ENCODE results near the gene BARHL2. TPM values are rescaled to one million over a fixed set of nuclear protein-coding genes. Genes with fewer than 3 reads are reported as not detected.

The BARHL2 gene
- total RNA-seq, 1 experiment from 2014 or later = not detected

DNA sequence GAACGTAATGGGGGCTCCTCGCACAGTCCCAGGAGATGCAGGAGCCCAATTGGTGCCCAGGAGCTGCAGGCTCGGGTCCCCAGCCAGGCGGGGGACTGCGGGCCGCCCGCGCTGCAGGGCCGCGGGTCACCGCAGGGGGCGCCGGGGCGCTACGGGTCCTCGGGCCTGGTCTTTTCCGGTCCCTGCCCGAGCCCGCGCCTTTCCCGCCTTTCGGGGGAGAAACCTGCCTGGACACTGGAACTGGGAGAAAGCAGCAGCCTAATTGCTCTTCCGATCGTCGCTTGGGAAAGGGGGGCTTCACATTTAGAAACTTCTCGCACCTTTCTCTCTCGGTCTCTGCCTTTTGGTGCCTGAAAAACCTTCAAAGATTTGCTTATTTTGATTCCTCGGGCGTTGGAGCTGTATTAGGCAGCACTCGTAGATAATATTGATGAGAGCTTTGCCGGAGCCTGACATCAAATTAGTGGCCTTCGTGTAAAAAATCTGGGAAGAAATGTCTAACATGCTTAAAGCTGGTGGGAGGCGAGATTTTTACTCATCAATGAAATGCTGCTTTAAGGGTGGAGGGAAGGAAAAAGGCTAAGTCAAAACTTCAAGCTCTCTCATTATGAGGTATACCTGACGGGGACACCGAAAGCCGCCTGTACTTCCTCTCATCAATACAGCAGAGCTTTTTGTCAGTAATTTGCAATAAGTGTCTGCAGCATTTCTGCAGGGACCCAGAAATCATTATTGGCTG is 12.6 kb upstream of the BARHL2 start:
- peaks cover 13% of the 10 kb centered on the region for H3K27me3 ChIP-seq (ENCODE audit: insufficient read depth, low read length)
- H3K4me1 ChIP-seq (ENCODE audit: control insufficient read depth in 1 of 2, insufficient read depth in 2 of 2, low read length in 2 of 2) = no peaks in the 10 kb centered on the region
- H3K9me2 ChIP-seq (ENCODE audit: insufficient read depth) = no peaks in the 10 kb centered on the region
- H3K4me2 ChIP-seq (ENCODE audit: low read length) = no peak overlapping the region
- H3K4me3 ChIP-seq (replicated peaks in 1 of 2; ENCODE audit: low read depth in 1 of 2, low read length in 2 of 2) = no peak overlapping the region
- DNase-seq (ENCODE audit: low read depth, low spot score) (no peak), ATAC-seq (no peak)
- H3K9me3 ChIP-seq (ENCODE audit: control insufficient read depth in 1 of 2, insufficient read depth in 1 of 2, low read depth in 1 of 2, low read length in 2 of 2) = no peaks in the 10 kb centered on the region
- TF ChIP-seq POLR2A (IDR thresholded peaks at IDR 0.05; ENCODE audit: borderline replicate concordance, extremely low read depth, insufficient read depth, insufficient read length) = no peak
- TF ChIP-seq, protein P1, sequence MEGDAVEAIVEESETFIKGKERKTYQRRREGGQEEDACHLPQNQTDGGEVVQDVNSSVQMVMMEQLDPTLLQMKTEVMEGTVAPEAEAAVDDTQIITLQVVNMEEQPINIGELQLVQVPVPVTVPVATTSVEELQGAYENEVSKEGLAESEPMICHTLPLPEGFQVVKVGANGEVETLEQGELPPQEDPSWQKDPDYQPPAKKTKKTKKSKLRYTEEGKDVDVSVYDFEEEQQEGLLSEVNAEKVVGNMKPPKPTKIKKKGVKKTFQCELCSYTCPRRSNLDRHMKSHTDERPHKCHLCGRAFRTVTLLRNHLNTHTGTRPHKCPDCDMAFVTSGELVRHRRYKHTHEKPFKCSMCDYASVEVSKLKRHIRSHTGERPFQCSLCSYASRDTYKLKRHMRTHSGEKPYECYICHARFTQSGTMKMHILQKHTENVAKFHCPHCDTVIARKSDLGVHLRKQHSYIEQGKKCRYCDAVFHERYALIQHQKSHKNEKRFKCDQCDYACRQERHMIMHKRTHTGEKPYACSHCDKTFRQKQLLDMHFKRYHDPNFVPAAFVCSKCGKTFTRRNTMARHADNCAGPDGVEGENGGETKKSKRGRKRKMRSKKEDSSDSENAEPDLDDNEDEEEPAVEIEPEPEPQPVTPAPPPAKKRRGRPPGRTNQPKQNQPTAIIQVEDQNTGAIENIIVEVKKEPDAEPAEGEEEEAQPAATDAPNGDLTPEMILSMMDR (IDR thresholded peaks at IDR 0.05 in 2 of 3, conservative IDR thresholded peaks at IDR 0.05 in 1 of 3; ENCODE audit: borderline replicate concordance in 1 of 3, insufficient read depth in 1 of 3, low read depth in 2 of 3, low read length in 2 of 3) = no peak
- H3K36me3 ChIP-seq (ENCODE audit: control insufficient read depth in 1 of 2, insufficient read depth in 2 of 2, low read length in 2 of 2) = no peaks in the 10 kb centered on the region
- RAD21 ChIA-PET (ENCODE audit: low non-redundant PET in 1 of 2, low total read pairs in 2 of 2, uncharacterized antibody in 2 of 2, unreplicated experiment in 2 of 2) = no interaction called here
- intact Hi-C loops (cut with micrococcal nuclease) = loop anchor here (10.0 kb wide), 1 partner anchor 595 kb away; no protein-coding TSS in a partner anchor
- no TSS peak for BruUV-seq (replicated peaks)
- no peak overlapping the region for H3K27ac ChIP-seq (ENCODE audit: low read depth, low read length)
- H3K9ac ChIP-seq (ENCODE audit: low read length) = no peak overlapping the region
- CTCF ChIA-PET = interaction anchor here (1.0 to 3.9 kb wide), 4 partner anchors 8 to 436 kb away, joined by 3 to 23 read pairs (median 4); no protein-coding TSS in a partner anchor
- H4K20me1 ChIP-seq (ENCODE audit: insufficient read depth) = no peaks in the 10 kb centered on the region
- no peaks in the 10 kb centered on the region for H3K79me2 ChIP-seq (ENCODE audit: insufficient read depth, low read length)
- H2AFZ ChIP-seq (ENCODE audit: low read depth, low read length, poor library complexity, severe bottlenecking) = no peak overlapping the region
- POLR2A ChIA-PET = no interaction called here

DNA sequence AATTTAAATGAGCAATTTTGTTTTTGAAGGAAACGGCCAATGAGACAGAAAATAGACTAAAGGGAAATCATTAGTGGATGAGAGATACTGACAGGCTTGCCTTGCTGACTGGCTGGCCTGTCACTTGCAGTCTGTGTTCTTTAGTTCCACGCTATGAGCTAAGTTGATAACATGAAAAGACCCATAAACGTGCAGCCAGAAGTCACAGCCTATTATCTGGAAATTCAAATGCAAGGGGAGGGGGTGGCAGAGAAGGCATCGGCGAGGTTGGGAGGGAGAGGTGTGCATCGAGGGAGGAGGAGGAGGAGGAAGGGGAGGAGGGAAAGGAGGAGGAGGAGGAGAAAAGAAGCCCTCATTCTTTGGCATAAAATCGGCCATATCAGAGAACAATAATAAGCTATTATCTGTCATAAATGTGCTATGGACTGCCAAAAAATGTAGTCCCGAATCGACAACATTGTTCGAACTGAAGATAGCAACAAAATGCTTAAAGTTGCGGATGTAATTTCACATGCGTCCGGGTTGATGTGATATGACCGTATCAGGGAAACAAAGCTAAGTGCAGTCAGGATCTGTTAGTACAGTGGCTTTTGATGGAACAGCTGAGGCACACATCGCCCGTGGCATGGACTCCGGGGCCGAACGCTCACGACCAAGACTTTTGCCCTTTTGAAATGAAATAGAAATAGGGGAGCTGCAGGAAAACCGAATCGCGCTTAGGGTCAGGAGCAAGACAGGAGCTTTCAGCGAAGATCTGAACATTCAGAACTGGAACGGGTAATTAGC is 11.6 kb upstream of the BARHL2 start:
- ATAC-seq = no peak
- TF ChIP-seq TCF7L2 (IDR thresholded peaks at IDR 0.05; ENCODE audit: borderline replicate concordance, extremely low read depth, insufficient read depth, insufficient read length) = no peak
- TF ChIP-seq CEBPB (IDR thresholded peaks at IDR 0.05; ENCODE audit: low read depth) = no peak
- TF ChIP-seq, protein P2, sequence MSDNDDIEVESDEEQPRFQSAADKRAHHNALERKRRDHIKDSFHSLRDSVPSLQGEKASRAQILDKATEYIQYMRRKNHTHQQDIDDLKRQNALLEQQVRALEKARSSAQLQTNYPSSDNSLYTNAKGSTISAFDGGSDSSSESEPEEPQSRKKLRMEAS (IDR thresholded peaks at IDR 0.05) = no peak
- no peak for TF ChIP-seq EGR1 (IDR thresholded peaks at IDR 0.05; ENCODE audit: low read depth)
- TF ChIP-seq, protein P3, sequence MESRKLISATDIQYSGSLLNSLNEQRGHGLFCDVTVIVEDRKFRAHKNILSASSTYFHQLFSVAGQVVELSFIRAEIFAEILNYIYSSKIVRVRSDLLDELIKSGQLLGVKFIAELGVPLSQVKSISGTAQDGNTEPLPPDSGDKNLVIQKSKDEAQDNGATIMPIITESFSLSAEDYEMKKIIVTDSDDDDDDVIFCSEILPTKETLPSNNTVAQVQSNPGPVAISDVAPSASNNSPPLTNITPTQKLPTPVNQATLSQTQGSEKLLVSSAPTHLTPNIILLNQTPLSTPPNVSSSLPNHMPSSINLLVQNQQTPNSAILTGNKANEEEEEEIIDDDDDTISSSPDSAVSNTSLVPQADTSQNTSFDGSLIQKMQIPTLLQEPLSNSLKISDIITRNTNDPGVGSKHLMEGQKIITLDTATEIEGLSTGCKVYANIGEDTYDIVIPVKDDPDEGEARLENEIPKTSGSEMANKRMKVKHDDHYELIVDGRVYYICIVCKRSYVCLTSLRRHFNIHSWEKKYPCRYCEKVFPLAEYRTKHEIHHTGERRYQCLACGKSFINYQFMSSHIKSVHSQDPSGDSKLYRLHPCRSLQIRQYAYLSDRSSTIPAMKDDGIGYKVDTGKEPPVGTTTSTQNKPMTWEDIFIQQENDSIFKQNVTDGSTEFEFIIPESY (IDR thresholded peaks at IDR 0.05; ENCODE audit: extremely low read depth, insufficient replicate concordance, low read length) = no peak
- TF ChIP-seq, protein P4, sequence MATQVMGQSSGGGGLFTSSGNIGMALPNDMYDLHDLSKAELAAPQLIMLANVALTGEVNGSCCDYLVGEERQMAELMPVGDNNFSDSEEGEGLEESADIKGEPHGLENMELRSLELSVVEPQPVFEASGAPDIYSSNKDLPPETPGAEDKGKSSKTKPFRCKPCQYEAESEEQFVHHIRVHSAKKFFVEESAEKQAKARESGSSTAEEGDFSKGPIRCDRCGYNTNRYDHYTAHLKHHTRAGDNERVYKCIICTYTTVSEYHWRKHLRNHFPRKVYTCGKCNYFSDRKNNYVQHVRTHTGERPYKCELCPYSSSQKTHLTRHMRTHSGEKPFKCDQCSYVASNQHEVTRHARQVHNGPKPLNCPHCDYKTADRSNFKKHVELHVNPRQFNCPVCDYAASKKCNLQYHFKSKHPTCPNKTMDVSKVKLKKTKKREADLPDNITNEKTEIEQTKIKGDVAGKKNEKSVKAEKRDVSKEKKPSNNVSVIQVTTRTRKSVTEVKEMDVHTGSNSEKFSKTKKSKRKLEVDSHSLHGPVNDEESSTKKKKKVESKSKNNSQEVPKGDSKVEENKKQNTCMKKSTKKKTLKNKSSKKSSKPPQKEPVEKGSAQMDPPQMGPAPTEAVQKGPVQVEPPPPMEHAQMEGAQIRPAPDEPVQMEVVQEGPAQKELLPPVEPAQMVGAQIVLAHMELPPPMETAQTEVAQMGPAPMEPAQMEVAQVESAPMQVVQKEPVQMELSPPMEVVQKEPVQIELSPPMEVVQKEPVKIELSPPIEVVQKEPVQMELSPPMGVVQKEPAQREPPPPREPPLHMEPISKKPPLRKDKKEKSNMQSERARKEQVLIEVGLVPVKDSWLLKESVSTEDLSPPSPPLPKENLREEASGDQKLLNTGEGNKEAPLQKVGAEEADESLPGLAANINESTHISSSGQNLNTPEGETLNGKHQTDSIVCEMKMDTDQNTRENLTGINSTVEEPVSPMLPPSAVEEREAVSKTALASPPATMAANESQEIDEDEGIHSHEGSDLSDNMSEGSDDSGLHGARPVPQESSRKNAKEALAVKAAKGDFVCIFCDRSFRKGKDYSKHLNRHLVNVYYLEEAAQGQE (IDR thresholded peaks at IDR 0.05; ENCODE audit: low read depth) = no peak

More for the DNA sequence above, 11.6 kb upstream of the BARHL2 start:
- Histone ChIP-seq H3K27me3 (ENCODE audit: insufficient read depth, low read length) (peaks cover 9% of the 10 kb centered on the region; the same call in 1 of the 2 replicates), H3K9ac (ENCODE audit: low read length) (no peak overlapping the region), H3K9me2 (ENCODE audit: insufficient read depth) (no peaks in the 10 kb centered on the region), H2AFZ (ENCODE audit: low read depth, low read length, poor library complexity, severe bottlenecking) (no peak overlapping the region), H3K27ac (ENCODE audit: low read depth, low read length) (no peak overlapping the region), H3K4me1 (ENCODE audit: control insufficient read depth in 1 of 2, insufficient read depth in 2 of 2, low read length in 2 of 2) (no peaks in the 10 kb centered on the region), H3K36me3 (ENCODE audit: control insufficient read depth in 1 of 2, insufficient read depth in 2 of 2, low read length in 2 of 2) (no peaks in the 10 kb centered on the region), H3K79me2 (ENCODE audit: insufficient read depth, low read length) (no peaks in the 10 kb centered on the region), H3K4me3 (replicated peaks in 1 of 2; ENCODE audit: low read depth in 1 of 2, low read length in 2 of 2) (no peak overlapping the region), H3K9me3 (ENCODE audit: control insufficient read depth in 1 of 2, insufficient read depth in 1 of 2, low read depth in 1 of 2, low read length in 2 of 2) (no peaks in the 10 kb centered on the region), H4K20me1 (ENCODE audit: insufficient read depth) (no peaks in the 10 kb centered on the region), H3K4me2 (ENCODE audit: low read length) (no peak overlapping the region)
- no peak for DNase-seq (ENCODE audit: low read depth, low spot score)
- intact Hi-C loops (cut with micrococcal nuclease) = loop anchor here (10.0 kb wide), 1 partner anchor 594 kb away; no protein-coding TSS in a partner anchor
- BruUV-seq (replicated peaks) = no TSS peak
- ChIA-PET POLR2A (no interaction called here), RAD21 (ENCODE audit: low non-redundant PET in 1 of 2, low total read pairs in 2 of 2, uncharacterized antibody in 2 of 2, unreplicated experiment in 2 of 2) (no interaction called here), CTCF (interaction anchor here (1.1 to 1.3 kb wide), 2 partner anchors 236 to 437 kb away, joined by 3 to 4 read pairs; no protein-coding TSS in a partner anchor)
